Smooth muscle cell (in vitro differentiated cells): Measurements from ENCODE around the gene CNTLN. TPM values are rescaled to one million over a fixed set of nuclear protein-coding genes. Genes with fewer than 3 reads are reported as not detected.

Experiments
- DNase-seq: peaks from one replicate; lab custom pipeline; 2025; ENCODE audit not compliant: unreplicated experiment; lab: John Stamatoyannopoulos, UW
- H2AFZ ChIP-seq: fragments of 200-600 bp; sonication (generic); 2 replicates; pipeline ENCODE4 v1.6.0; 2016; ENCODE audit warnings: antibody characterized with exemption, low read depth, mild to moderate bottlenecking
- H3F3A ChIP-seq: fragments of 200-600 bp; sonication (generic); 2 replicates; pipeline ENCODE4 v1.6.0; 2017; ENCODE audit warnings: antibody characterized with exemption, low read depth
- H3K27ac ChIP-seq: fragments of 200-600 bp; sonication (generic); 2 replicates; pipeline ENCODE4 v1.5.1; 2016; ENCODE audit warnings: low read depth, mild to moderate bottlenecking
- H3K27me3 ChIP-seq: fragments of 200-600 bp; sonication (generic); 2 replicates; pipeline ENCODE4 v1.6.1; 2016; ENCODE audit warnings: low read depth, mild to moderate bottlenecking
- H3K36me3 ChIP-seq: fragments of 200-600 bp; sonication (generic); 2 replicates; pipeline ENCODE4 v1.5.1; 2016; ENCODE audit warnings: low read depth
- H3K4me1 ChIP-seq: fragments of 200-600 bp; sonication (generic); 2 replicates; pipeline ENCODE4 v1.5.1; 2016; ENCODE audit warnings: low read depth
- H3K4me2 ChIP-seq: fragments of 200-600 bp; sonication (generic); 2 replicates; pipeline ENCODE4 v1.6.0; 2016; ENCODE audit warnings: mild to moderate bottlenecking
- H3K4me3 ChIP-seq: fragments of 200-600 bp; sonication (generic); 2 replicates; pipeline ENCODE4 v1.5.1; 2016; ENCODE audit warnings: mild to moderate bottlenecking
- H3K79me2 ChIP-seq: fragments of 200-600 bp; sonication (generic); 2 replicates; pipeline ENCODE4 v1.6.0; 2016; ENCODE audit warnings: low read depth, mild to moderate bottlenecking
- H3K9ac ChIP-seq: fragments of 200-600 bp; sonication (generic); 2 replicates; pipeline ENCODE4 v1.6.0; 2016; ENCODE audit warnings: low read depth
- H3K9me3 ChIP-seq: fragments of 200-600 bp; sonication (generic); replicated peaks from 2 replicates; pipeline ENCODE4 v1.5.1; 2016; ENCODE audit warnings: low read depth
- H4K20me1 ChIP-seq: fragments of 200-600 bp; sonication (generic); 2 replicates; pipeline ENCODE4 v1.6.0; 2016; ENCODE audit warnings: low read depth
- WGBS: methylation state at CpG from one replicate; pipeline ENCODE4 v1.1.7; 2016; ENCODE audit warnings: low lambda C conversion rate; 5-methylcytosine and 5-hydroxymethylcytosine counted together
- polyA plus RNA-seq: library from polyadenylated mRNA; unstranded; fragments of >200 nt; fragmentation: Nextera tagmentation; extraction: Ambion mirVana; gene quantifications from 2 replicates; pipeline ENCODE4 v1.2.1, GENCODE V29; 2016
- total RNA-seq: library from RNA; depleted of rRNA; stranded (reverse); fragments of >200 nt; gene quantifications from 2 replicates; pipeline ENCODE4 v1.2.3, GENCODE V29; 2014
- TF ChIP-seq, protein P1 (sequence below): fragments of 200-600 bp; sonication (generic); IDR thresholded peaks from 2 replicates; pipeline ENCODE4 v1.5.1; 2017; ENCODE audit warnings: borderline replicate concordance, mild to moderate bottlenecking, antibody characterized with exemption; ENCODE audit not compliant: insufficient read depth, poor library complexity, severe bottlenecking

The CNTLN gene
- total and polyA plus RNA-seq, 2 experiments from 2014 or later, result 5.7 to 9.0 TPM

DNA sequence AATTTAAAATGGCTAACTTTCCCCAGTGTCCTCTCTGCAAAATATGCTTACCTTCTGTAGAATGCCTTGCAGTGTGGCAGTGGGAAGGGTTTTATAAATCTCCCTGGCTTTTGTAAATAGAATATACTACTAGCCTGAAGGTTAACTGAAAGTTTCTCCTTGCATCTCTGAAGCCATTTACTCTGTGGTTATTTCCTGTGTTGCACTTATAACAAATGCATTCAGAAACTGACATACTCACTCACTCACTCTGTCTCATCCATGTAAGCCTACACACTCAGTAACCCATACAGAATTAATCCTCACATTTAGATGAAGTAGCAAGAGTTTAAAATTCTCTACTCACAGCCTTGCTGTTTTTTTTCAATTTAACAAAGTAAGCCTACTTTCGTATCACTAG lies 356.9 kb downstream of the CNTLN start:
- H3F3A ChIP-seq, result no peaks in the 10 kb centered on the region
- TF ChIP-seq, protein P1, sequence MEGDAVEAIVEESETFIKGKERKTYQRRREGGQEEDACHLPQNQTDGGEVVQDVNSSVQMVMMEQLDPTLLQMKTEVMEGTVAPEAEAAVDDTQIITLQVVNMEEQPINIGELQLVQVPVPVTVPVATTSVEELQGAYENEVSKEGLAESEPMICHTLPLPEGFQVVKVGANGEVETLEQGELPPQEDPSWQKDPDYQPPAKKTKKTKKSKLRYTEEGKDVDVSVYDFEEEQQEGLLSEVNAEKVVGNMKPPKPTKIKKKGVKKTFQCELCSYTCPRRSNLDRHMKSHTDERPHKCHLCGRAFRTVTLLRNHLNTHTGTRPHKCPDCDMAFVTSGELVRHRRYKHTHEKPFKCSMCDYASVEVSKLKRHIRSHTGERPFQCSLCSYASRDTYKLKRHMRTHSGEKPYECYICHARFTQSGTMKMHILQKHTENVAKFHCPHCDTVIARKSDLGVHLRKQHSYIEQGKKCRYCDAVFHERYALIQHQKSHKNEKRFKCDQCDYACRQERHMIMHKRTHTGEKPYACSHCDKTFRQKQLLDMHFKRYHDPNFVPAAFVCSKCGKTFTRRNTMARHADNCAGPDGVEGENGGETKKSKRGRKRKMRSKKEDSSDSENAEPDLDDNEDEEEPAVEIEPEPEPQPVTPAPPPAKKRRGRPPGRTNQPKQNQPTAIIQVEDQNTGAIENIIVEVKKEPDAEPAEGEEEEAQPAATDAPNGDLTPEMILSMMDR, result no peak
- no peak overlapping the region for H3K4me2 ChIP-seq
- H3K9me3 ChIP-seq, result no peaks in the 10 kb centered on the region
- no peak overlapping the region for H3K4me3 ChIP-seq
- no peaks in the 10 kb centered on the region for H3K27me3 ChIP-seq
- no peaks in the 10 kb centered on the region for H3K4me1 ChIP-seq
- H4K20me1 ChIP-seq, result no peaks in the 10 kb centered on the region
- no peaks in the 10 kb centered on the region for H3K36me3 ChIP-seq
- H3K27ac ChIP-seq, result no peak overlapping the region
- no peak for DNase-seq
- no peaks in the 10 kb centered on the region for H3K79me2 ChIP-seq
- H3K9ac ChIP-seq, result no peak overlapping the region
- 97% methylated on average over 1 of the region's 1 CpG for WGBS
- no peak overlapping the region for H2AFZ ChIP-seq

DNA sequence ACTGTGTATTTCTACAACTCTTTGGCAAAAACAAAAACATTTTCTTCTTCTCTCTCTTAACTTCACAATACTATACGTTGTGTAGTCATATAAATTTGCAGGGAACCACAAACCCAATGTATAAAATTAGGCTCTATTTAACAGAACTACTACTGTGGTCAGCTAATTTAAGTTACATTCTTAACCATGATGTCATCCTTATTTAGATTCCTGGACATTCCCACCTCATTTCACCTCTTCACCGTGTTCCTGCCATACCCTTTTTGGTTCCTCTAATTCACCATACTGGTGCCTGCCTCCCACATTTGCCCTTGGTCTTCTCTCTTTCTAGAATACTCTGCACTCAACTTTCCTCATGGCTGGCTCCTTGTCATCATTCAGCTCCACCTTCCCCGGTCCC lies 368.4 kb downstream of the CNTLN start:
- no peaks in the 10 kb centered on the region for H3K36me3 ChIP-seq
- no peak for DNase-seq
- TF ChIP-seq, protein P1, result no peak
- WGBS, result 83% methylated on average over 3 of the region's 3 CpGs
- no peaks in the 10 kb centered on the region for H3K4me1 ChIP-seq
- H3K27me3 ChIP-seq, result no peaks in the 10 kb centered on the region
- H3K4me3 ChIP-seq, result no peak overlapping the region
- no peaks in the 10 kb centered on the region for H4K20me1 ChIP-seq
- H3K9ac ChIP-seq, result no peak overlapping the region
- H3K27ac ChIP-seq, result no peak overlapping the region
- no peak overlapping the region for H3K4me2 ChIP-seq
- no peaks in the 10 kb centered on the region for H3K9me3 ChIP-seq
- H2AFZ ChIP-seq, result no peak overlapping the region
- no peaks in the 10 kb centered on the region for H3F3A ChIP-seq
- H3K79me2 ChIP-seq, result no peaks in the 10 kb centered on the region

DNA sequence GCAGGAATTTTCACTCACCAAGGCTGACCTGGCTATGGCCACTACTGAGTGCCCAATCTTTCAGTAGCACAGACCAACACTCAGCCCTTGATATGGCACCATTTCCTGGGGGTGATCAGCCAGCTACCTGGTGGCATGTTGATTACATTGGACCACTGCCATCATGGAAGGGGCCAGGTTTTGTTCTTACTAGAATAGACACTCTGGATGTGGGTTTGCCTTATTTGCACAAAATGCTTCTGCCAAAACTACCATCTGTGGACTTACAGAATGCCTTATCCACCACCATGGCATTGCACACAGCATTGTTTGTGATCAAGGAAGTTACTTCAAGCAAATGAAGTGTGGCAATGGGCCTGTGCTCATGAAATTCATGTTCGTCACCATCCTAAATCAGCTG lies 374.3 kb downstream of the CNTLN start:
- Histone ChIP-seq H3K4me2 (no peak overlapping the region), H3K4me3 (no peak overlapping the region), H3K27ac (no peak overlapping the region), H4K20me1 (no peaks in the 10 kb centered on the region), H3F3A (no peaks in the 10 kb centered on the region), H3K4me1 (no peaks in the 10 kb centered on the region), H3K36me3 (no peaks in the 10 kb centered on the region), H3K79me2 (no peaks in the 10 kb centered on the region), H3K9ac (no peak overlapping the region), H3K27me3 (no peaks in the 10 kb centered on the region), H3K9me3 (no peaks in the 10 kb centered on the region), H2AFZ (no peak overlapping the region)
- 100% methylated on average over 1 of the region's 1 CpG for WGBS
- TF ChIP-seq, protein P1, result no peak
- DNase-seq, result no peak

DNA sequence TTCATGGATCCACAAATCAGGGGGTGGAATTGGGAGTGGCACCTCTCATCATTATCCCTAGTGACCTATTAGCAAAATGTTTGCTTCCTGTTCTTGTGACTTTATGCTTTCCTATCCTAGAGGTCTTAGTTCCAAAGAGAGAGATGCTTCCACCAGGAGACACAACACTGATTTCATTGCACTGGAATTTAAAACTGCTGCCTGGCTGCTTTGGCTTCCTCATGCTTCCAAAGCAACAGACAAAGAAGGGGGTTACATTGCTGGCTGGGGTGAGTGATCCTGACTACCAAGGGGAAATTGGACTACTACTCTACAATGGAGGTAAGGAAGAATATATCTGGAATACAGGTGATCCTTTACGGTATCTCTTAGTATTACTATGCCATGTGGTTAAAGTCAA lies 374.9 kb downstream of the CNTLN start:
- Histone ChIP-seq H3K9ac (no peak overlapping the region), H3K9me3 (no peaks in the 10 kb centered on the region), H3K4me2 (no peak overlapping the region), H3F3A (no peaks in the 10 kb centered on the region), H3K36me3 (no peaks in the 10 kb centered on the region), H2AFZ (no peak overlapping the region), H3K79me2 (no peaks in the 10 kb centered on the region), H4K20me1 (no peaks in the 10 kb centered on the region), H3K27me3 (no peaks in the 10 kb centered on the region), H3K4me3 (no peak overlapping the region), H3K27ac (no peak overlapping the region), H3K4me1 (no peaks in the 10 kb centered on the region)
- no peak for DNase-seq
- WGBS, result 100% methylated on average over 1 of the region's 1 CpG
- TF ChIP-seq, protein P1, result no peak
